Lower leg skin (tissue), 3 donors: ENCODE data around the gene GSTCD.

Experiments
- POLR2A ChIP-seq, 2 donors: fragments of 450-650 bp; IDR thresholded peaks; one replicate each; pipeline ENCODE4 v1.6.1; 2016 to 2017; ENCODE audit warnings: antibody characterized with exemption in 2 of 2, mild to moderate bottlenecking in 1 of 2, moderate library complexity in 1 of 2
- TF ChIP-seq, protein P1 (sequence below), 3 donors: fragments of 450-650 bp; IDR thresholded peaks; one replicate each; pipeline ENCODE4 v1.5.1; 2016; ENCODE audit warnings: antibody characterized with exemption in 3 of 3, mild to moderate bottlenecking in 3 of 3, moderate library complexity in 2 of 3

DNA sequence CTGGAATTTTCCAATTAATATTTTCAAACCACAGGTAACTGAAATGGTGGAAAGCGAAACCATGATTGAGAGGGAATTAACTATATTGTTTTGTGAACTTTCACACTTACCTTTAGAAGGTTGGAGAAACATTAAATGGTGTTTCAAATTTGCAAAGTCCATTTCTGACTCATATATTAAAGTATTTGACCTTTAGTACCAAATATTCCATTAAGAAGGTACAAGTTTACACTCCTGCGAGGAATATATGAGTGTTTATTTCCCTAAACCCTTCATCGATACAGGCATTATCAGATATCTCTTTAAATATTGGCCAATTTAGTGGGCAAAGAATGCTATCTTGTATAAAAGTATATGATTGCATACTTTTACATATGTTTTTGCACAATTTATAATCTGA is 142.6 kb downstream of the GSTCD start:
- TF ChIP-seq POLR2A (IDR thresholded peaks at IDR 0.05): no peak
- TF ChIP-seq, protein P1, sequence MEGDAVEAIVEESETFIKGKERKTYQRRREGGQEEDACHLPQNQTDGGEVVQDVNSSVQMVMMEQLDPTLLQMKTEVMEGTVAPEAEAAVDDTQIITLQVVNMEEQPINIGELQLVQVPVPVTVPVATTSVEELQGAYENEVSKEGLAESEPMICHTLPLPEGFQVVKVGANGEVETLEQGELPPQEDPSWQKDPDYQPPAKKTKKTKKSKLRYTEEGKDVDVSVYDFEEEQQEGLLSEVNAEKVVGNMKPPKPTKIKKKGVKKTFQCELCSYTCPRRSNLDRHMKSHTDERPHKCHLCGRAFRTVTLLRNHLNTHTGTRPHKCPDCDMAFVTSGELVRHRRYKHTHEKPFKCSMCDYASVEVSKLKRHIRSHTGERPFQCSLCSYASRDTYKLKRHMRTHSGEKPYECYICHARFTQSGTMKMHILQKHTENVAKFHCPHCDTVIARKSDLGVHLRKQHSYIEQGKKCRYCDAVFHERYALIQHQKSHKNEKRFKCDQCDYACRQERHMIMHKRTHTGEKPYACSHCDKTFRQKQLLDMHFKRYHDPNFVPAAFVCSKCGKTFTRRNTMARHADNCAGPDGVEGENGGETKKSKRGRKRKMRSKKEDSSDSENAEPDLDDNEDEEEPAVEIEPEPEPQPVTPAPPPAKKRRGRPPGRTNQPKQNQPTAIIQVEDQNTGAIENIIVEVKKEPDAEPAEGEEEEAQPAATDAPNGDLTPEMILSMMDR (IDR thresholded peaks at IDR 0.05): no peak
